Forelimb muscle (tissue), 1 donor: ENCODE data around the gene FHOD3. TPM values are rescaled to one million over a fixed set of nuclear protein-coding genes. Genes with fewer than 3 reads are reported as not detected.

Source experiments
- DNase-seq: peaks from one replicate; pipeline ENCODE4 v3.0.0-alpha.2; 2013; ENCODE audit warnings: low read depth
- polyA plus RNA-seq: library from polyadenylated mRNA; unstranded; fragments of 120-200 nt; gene quantifications from one replicate; pipeline ENCODE4 v1.2.1, GENCODE V29; 2013; ENCODE audit not compliant: insufficient read length

The FHOD3 gene
- polyA plus RNA-seq, 1 donor: 30.8 TPM

GRCh38 chr18:36590621-36591580 is 293.4 kb downstream of the FHOD3 start:
- DNase-seq: no peak

GRCh38 chr18:36592282-36592681 is 294.8 kb downstream of the FHOD3 start:
- DNase-seq: no peak

- DNase-seq: no peak
Measured at GRCh38 chr18:36593001-36593400, 295.5 kb downstream of the FHOD3 start.

- DNase-seq: no peak
Measured at GRCh38 chr18:36593641-36594040, 296.1 kb downstream of the FHOD3 start.

GRCh38 chr18:36594621-36595020 is 297.1 kb downstream of the FHOD3 start:
- no peak for DNase-seq

GRCh38 chr18:36595046-36595817 is 297.7 kb downstream of the FHOD3 start:
- DNase-seq: no peak

GRCh38 chr18:36595818-36596215 is 298.3 kb downstream of the FHOD3 start:
- no peak for DNase-seq

- DNase-seq: no peak
Measured at GRCh38 chr18:36597636-36598035, 300.1 kb downstream of the FHOD3 start.

- no peak for DNase-seq
Measured at GRCh38 chr18:36600548-36600947, 303.0 kb downstream of the FHOD3 start.

GRCh38 chr18:36601316-36601715 is 303.8 kb downstream of the FHOD3 start:
- DNase-seq: no peak

GRCh38 chr18:36602071-36602470 is 304.6 kb downstream of the FHOD3 start:
- DNase-seq: no peak

GRCh38 chr18:36602620-36603019 is 305.1 kb downstream of the FHOD3 start:
- no peak for DNase-seq

- no peak for DNase-seq
Measured at GRCh38 chr18:36608107-36608506, 310.6 kb downstream of the FHOD3 start.

GRCh38 chr18:36610258-36610657 is 312.7 kb downstream of the FHOD3 start:
- no peak for DNase-seq

GRCh38 chr18:36610661-36611060 is 313.1 kb downstream of the FHOD3 start:
- DNase-seq: no peak

GRCh38 chr18:36613069-36613468 is 315.6 kb downstream of the FHOD3 start:
- DNase-seq: no peak

GRCh38 chr18:36613810-36614209 is 316.3 kb downstream of the FHOD3 start:
- DNase-seq: no peak

GRCh38 chr18:36620788-36621187 is 323.3 kb downstream of the FHOD3 start:
- DNase-seq: no peak

- no peak for DNase-seq
Measured at GRCh38 chr18:36622610-36623009, 325.1 kb downstream of the FHOD3 start.

GRCh38 chr18:36623091-36623490 is 325.6 kb downstream of the FHOD3 start:
- DNase-seq: no peak

- DNase-seq: no peak
Measured at GRCh38 chr18:36623681-36624190, 326.2 kb downstream of the FHOD3 start.

GRCh38 chr18:36624451-36625167 is 327.1 kb downstream of the FHOD3 start:
- DNase-seq: no peak
